KMS-11 (cell line): Measurements from ENCODE around the gene WDR86.

Source experiments
- H2AFZ ChIP-seq: fragments of 200-600 bp; sonication (generic); 2 replicates; pipeline ENCODE4 v1.6.1; 2016; ENCODE audit warnings: antibody characterized with exemption, mixed run types, low read depth
- H3K27ac ChIP-seq: fragments of 200-600 bp; sonication (generic); 2 replicates; pipeline ENCODE4 v1.6.1; 2016; ENCODE audit warnings: mild to moderate bottlenecking, mixed run types
- H3K27me3 ChIP-seq: fragments of 200-600 bp; sonication (generic); 2 replicates; pipeline ENCODE4 v1.6.1; 2017; ENCODE audit warnings: mild to moderate bottlenecking, low read depth, mixed run types, moderate library complexity; ENCODE audit not compliant: insufficient read depth
- H3K36me3 ChIP-seq: fragments of 200-600 bp; sonication (generic); 2 replicates; pipeline ENCODE4 v1.6.1; 2017; ENCODE audit warnings: mild to moderate bottlenecking, mixed run types; ENCODE audit not compliant: insufficient read depth
- H3K4me1 ChIP-seq: fragments of 200-600 bp; sonication (generic); 2 replicates; pipeline ENCODE4 v1.6.1; 2016; ENCODE audit warnings: mild to moderate bottlenecking, low read depth, mixed run types; ENCODE audit not compliant: poor library complexity, severe bottlenecking
- H3K4me2 ChIP-seq: fragments of 200-600 bp; sonication (generic); 2 replicates; pipeline ENCODE4 v1.7.0; 2016; ENCODE audit warnings: mild to moderate bottlenecking, mixed run types
- H3K4me3 ChIP-seq: fragments of 200-600 bp; sonication (generic); IDR thresholded peaks from 2 replicates; pipeline ENCODE4 v1.6.1; 2017; ENCODE audit warnings: low read depth, low read length, mixed read lengths; ENCODE audit not compliant: insufficient read depth
- H3K79me2 ChIP-seq: fragments of 200-600 bp; sonication (generic); 2 replicates; pipeline ENCODE4 v1.6.1; 2016; ENCODE audit warnings: low read depth, mixed run types; ENCODE audit not compliant: insufficient read depth
- H3K9ac ChIP-seq: fragments of 200-600 bp; sonication (generic); 2 replicates; pipeline ENCODE4 v1.6.1; 2016; ENCODE audit warnings: mild to moderate bottlenecking, mixed run types
- H4K20me1 ChIP-seq: fragments of 200-600 bp; sonication (generic); 2 replicates; pipeline ENCODE4 v1.6.1; 2016; ENCODE audit warnings: mild to moderate bottlenecking, mixed run types; ENCODE audit not compliant: insufficient read depth
- CTCF ChIP-seq: fragments of 200-600 bp; sonication (generic); conservative IDR thresholded peaks from 2 replicates; pipeline ENCODE4 v1.6.1; 2017; ENCODE audit warnings: low read depth, mild to moderate bottlenecking, antibody characterized with exemption, low read length, moderate library complexity, mixed read lengths

WDR86 gene

GRCh38 chr7:151366880-151367222 is 43.0 kb downstream of the WDR86 start:
- Histone ChIP-seq H2AFZ (no peak overlapping the region), H3K4me3 (no peak overlapping the region), H3K36me3 (no peaks in the 10 kb centered on the region), H3K9ac (no peak overlapping the region), H3K27ac (no peak overlapping the region), H3K79me2 (no peaks in the 10 kb centered on the region), H3K4me1 (peaks cover 36% of the 10 kb centered on the region), H3K4me2 (peak overlapping the region; percentile 34; the same call in 1 of the 2 replicates), H4K20me1 (no peaks in the 10 kb centered on the region), H3K27me3 (no peaks in the 10 kb centered on the region)
- TF ChIP-seq CTCF = no peak

GRCh38 chr7:151366166-151366879 is 43.5 kb downstream of the WDR86 start:
- Histone ChIP-seq H2AFZ (no peak overlapping the region), H3K36me3 (no peaks in the 10 kb centered on the region), H3K4me2 (no peak overlapping the region), H3K4me1 (peaks cover 36% of the 10 kb centered on the region), H3K27me3 (no peaks in the 10 kb centered on the region), H3K27ac (no peak overlapping the region), H3K4me3 (no peak overlapping the region), H3K79me2 (no peaks in the 10 kb centered on the region), H4K20me1 (no peaks in the 10 kb centered on the region), H3K9ac (no peak overlapping the region)
- no peak for TF ChIP-seq CTCF

GRCh38 chr7:151363182-151363581 is 46.7 kb downstream of the WDR86 start:
- peaks cover 19% of the 10 kb centered on the region for H3K4me1 ChIP-seq
- H3K4me3 ChIP-seq = no peak overlapping the region
- H3K36me3 ChIP-seq = no peaks in the 10 kb centered on the region
- TF ChIP-seq CTCF = no peak
- no peak overlapping the region for H3K4me2 ChIP-seq
- H3K27ac ChIP-seq = no peak overlapping the region
- H3K27me3 ChIP-seq = no peaks in the 10 kb centered on the region
- no peak overlapping the region for H3K9ac ChIP-seq
- no peaks in the 10 kb centered on the region for H3K79me2 ChIP-seq
- H2AFZ ChIP-seq = no peak overlapping the region
- no peaks in the 10 kb centered on the region for H4K20me1 ChIP-seq

GRCh38 chr7:151361193-151361959 is 48.5 kb downstream of the WDR86 start:
- no peak for TF ChIP-seq CTCF
- Histone ChIP-seq H3K27me3 (no peaks in the 10 kb centered on the region), H4K20me1 (no peaks in the 10 kb centered on the region), H2AFZ (no peak overlapping the region), H3K4me3 (no peak overlapping the region), H3K27ac (no peak overlapping the region), H3K4me1 (peaks cover 1% of the 10 kb centered on the region), H3K36me3 (0 out of 2 replicates have a peak, but pooled peaks cover 5% of the 10 kb centered on the region), H3K4me2 (no peak overlapping the region), H3K79me2 (no peaks in the 10 kb centered on the region), H3K9ac (no peak overlapping the region)
